ENCODE data around the gene ADAD2. TPM values are rescaled to one million over a fixed set of nuclear protein-coding genes. Genes with fewer than 3 reads are reported as not detected.

ADAD2 gene
- total and polyA plus RNA-seq, 9 of the 15 experiments (the other 6 are each of a cell fraction or from before 2014, with no cell fraction given), result 0.07 TPM; not detected in 8

DNA sequence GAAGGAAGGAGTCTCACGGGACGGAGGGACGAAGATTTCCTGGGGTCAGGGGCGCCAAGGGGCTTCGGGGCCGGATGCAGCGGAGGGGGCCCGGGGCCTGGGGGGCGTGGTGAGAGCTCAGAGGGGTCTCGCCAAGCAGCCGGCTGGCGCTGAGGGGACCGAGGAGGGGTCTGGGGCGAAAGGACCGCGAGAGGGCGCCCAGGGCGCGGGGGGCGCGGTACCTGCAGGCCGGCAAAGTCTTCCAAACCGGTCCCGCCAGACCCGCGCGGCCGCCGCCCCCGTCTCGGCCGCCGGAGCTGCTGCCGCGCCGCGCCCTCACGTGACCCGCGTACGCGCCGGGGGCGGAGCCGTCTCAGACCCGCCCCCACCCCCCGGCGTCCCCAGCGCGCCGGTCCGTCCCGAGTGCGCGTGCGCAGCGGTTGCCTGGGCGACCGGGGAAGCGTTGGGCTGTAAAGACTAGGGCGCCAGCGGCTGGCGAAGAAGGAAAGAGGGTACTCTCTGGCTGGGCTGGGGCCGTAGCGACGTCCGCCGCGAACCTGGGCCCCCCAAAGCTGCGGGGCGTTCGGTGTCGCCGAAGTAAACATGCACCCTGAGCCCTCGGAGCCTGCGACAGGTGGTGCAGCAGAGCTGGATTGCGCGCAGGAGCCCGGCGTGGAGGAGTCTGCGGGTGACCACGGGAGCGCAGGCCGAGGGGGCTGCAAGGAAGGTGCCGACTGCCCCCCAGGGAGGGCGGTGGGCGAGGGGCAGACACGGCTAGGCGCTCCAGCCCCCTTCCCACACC lies 45.9 kb upstream of the ADAD2 start, which contains the start of the genes DNAAF1 and HSDL1 (continued):
- TF ChIP-seq SIN3B (IDR thresholded peaks at IDR 0.05; ENCODE audit: low read depth), result peak; percentile 80
- TF ChIP-seq, protein P1, sequence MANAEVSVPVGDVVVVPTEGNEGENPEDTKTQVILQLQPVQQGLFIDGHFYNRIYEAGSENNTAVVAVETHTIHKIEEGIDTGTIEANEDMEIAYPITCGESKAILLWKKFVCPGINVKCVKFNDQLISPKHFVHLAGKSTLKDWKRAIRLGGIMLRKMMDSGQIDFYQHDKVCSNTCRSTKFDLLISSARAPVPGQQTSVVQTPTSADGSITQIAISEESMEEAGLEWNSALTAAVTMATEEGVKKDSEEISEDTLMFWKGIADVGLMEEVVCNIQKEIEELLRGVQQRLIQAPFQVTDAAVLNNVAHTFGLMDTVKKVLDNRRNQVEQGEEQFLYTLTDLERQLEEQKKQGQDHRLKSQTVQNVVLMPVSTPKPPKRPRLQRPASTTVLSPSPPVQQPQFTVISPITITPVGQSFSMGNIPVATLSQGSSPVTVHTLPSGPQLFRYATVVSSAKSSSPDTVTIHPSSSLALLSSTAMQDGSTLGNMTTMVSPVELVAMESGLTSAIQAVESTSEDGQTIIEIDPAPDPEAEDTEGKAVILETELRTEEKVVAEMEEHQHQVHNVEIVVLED (CRISPR knock-in tag; IDR thresholded peaks at IDR 0.05), result peak; percentile 95
- peak; percentile 54 for TF ChIP-seq FIP1L1 (IDR thresholded peaks at IDR 0.05; ENCODE audit: low read depth, low read length, poor library complexity, severe bottlenecking)
- TF ChIP-seq, protein P2, sequence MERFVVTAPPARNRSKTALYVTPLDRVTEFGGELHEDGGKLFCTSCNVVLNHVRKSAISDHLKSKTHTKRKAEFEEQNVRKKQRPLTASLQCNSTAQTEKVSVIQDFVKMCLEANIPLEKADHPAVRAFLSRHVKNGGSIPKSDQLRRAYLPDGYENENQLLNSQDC (CRISPR knock-in tag; IDR thresholded peaks at IDR 0.05), result no peak
- TF ChIP-seq ZNF77 (CRISPR knock-in tag; IDR thresholded peaks at IDR 0.05), result no peak
- peak in 1 of 2 experiments; percentile 88; a peak in 2 of 4 replicates for TF ChIP-seq CSDE1 (IDR thresholded peaks at IDR 0.05)
- no peak for TF ChIP-seq SMARCA5 (IDR thresholded peaks at IDR 0.05)
- peak; percentile 61 to 87; a peak in 3 of 4 replicates for TF ChIP-seq MAZ (CRISPR knock-in tag; conservative IDR thresholded peaks at IDR 0.05 in 1 of 2, IDR thresholded peaks at IDR 0.05 in 1 of 2)
- TF ChIP-seq U2AF1 (optimal IDR thresholded peaks at IDR 0.05; ENCODE audit: low read depth, low read length), result no peak
- TF ChIP-seq ILF3 (IDR thresholded peaks at IDR 0.05; ENCODE audit: borderline replicate concordance), result no peak
- no peak for TF ChIP-seq RFX7 (CRISPR knock-in tag; IDR thresholded peaks at IDR 0.05)
- TF ChIP-seq MBD2 (IDR thresholded peaks at IDR 0.05; ENCODE audit: borderline replicate concordance, low read depth), result peak; percentile 72; the same call in 1 of the 2 replicates
- TF ChIP-seq ZNF507 (tag; conservative IDR thresholded peaks at IDR 0.05), result no peak
- TF ChIP-seq MYC (IDR thresholded peaks at IDR 0.05; ENCODE audit: low read depth, low read length), result peak; percentile 35; the same call in 1 of the 2 replicates
- TF ChIP-seq MYC (CRISPR knock-in tag; IDR thresholded peaks at IDR 0.05; ENCODE audit: borderline replicate concordance, low read depth), result no peak
- TF ChIP-seq ZBTB7A (IDR thresholded peaks at IDR 0.05; ENCODE audit: borderline replicate concordance, control insufficient read depth, low read depth, low read length), result peak; percentile 97
- TF ChIP-seq GATA2 (CRISPR knock-in tag; IDR thresholded peaks at IDR 0.05), result no peak
- TF ChIP-seq KDM5B (IDR thresholded peaks at IDR 0.05; ENCODE audit: insufficient replicate concordance, low read depth, low read length), result no peak
- TF ChIP-seq HCFC1 (IDR thresholded peaks at IDR 0.05; ENCODE audit: low read depth, low read length), result peak; percentile 47; the same call in 1 of the 2 replicates
- TF ChIP-seq ZFPM2 (CRISPR knock-in tag; IDR thresholded peaks at IDR 0.05), result no peak
- TF ChIP-seq RNF2 (IDR thresholded peaks at IDR 0.05), result no peak
- TF ChIP-seq, protein P3, sequence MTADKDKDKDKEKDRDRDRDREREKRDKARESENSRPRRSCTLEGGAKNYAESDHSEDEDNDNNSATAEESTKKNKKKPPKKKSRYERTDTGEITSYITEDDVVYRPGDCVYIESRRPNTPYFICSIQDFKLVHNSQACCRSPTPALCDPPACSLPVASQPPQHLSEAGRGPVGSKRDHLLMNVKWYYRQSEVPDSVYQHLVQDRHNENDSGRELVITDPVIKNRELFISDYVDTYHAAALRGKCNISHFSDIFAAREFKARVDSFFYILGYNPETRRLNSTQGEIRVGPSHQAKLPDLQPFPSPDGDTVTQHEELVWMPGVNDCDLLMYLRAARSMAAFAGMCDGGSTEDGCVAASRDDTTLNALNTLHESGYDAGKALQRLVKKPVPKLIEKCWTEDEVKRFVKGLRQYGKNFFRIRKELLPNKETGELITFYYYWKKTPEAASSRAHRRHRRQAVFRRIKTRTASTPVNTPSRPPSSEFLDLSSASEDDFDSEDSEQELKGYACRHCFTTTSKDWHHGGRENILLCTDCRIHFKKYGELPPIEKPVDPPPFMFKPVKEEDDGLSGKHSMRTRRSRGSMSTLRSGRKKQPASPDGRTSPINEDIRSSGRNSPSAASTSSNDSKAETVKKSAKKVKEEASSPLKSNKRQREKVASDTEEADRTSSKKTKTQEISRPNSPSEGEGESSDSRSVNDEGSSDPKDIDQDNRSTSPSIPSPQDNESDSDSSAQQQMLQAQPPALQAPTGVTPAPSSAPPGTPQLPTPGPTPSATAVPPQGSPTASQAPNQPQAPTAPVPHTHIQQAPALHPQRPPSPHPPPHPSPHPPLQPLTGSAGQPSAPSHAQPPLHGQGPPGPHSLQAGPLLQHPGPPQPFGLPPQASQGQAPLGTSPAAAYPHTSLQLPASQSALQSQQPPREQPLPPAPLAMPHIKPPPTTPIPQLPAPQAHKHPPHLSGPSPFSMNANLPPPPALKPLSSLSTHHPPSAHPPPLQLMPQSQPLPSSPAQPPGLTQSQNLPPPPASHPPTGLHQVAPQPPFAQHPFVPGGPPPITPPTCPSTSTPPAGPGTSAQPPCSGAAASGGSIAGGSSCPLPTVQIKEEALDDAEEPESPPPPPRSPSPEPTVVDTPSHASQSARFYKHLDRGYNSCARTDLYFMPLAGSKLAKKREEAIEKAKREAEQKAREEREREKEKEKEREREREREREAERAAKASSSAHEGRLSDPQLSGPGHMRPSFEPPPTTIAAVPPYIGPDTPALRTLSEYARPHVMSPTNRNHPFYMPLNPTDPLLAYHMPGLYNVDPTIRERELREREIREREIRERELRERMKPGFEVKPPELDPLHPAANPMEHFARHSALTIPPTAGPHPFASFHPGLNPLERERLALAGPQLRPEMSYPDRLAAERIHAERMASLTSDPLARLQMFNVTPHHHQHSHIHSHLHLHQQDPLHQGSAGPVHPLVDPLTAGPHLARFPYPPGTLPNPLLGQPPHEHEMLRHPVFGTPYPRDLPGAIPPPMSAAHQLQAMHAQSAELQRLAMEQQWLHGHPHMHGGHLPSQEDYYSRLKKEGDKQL (CRISPR knock-in tag; IDR thresholded peaks at IDR 0.05; ENCODE audit: borderline replicate concordance), result no peak

All from K562 (cell line).